HepG2 (cell line): Measurements from ENCODE around the gene CHST3. TPM values are rescaled to one million over a fixed set of nuclear protein-coding genes. Genes with fewer than 3 reads are reported as not detected.

Experiments used
- NR3C1 ChIP-seq: sonication (generic); formaldehyde crosslinking; IDR thresholded peaks from 2 replicates; pipeline ENCODE4 v1.4.0; 2020; ENCODE audit warnings: missing genetic modification reagents
- SRY ChIP-seq: sonication (generic); formaldehyde crosslinking; IDR thresholded peaks from 2 replicates; pipeline ENCODE4 v1.8.0; 2022; ENCODE audit warnings: mild to moderate bottlenecking, missing genetic modification reagents
- STAT5B ChIP-seq: sonication (generic); formaldehyde crosslinking; IDR thresholded peaks from 2 replicates; pipeline ENCODE4 v1.4.0; 2020; ENCODE audit warnings: missing genetic modification reagents
- TCF7 ChIP-seq: sonication (generic); IDR thresholded peaks from 2 replicates; pipeline ENCODE4 v1.6.1; 2016; ENCODE audit warnings: antibody characterized with exemption, low read depth
- ZNF337 ChIP-seq: sonication (generic); formaldehyde crosslinking; IDR thresholded peaks from 2 replicates; pipeline ENCODE4 v1.5.1; 2020; ENCODE audit warnings: missing genetic modification reagents, low read depth, mild to moderate bottlenecking, borderline replicate concordance
- ZNF572 ChIP-seq: sonication (generic); formaldehyde crosslinking; IDR thresholded peaks from 2 replicates; pipeline ENCODE4 v1.5.1; 2020; ENCODE audit warnings: mild to moderate bottlenecking, missing genetic modification reagents
- polyA plus RNA-seq, 8 experiments: library from polyadenylated mRNA; depleted of rRNA in 3 of 8; stranded (reverse) in 7 of 8; unstranded in 1 of 8; fragments of >200 nt; fragmentation: Illumina TruSeq in 4 of 8; extraction: Trizol in 4 of 8; gene quantifications; 2 replicates each; pipeline versions ENCODE4 v1.2.1 to v1.2.3, GENCODE V29; 2011 to 2016; ENCODE audit warnings: low read depth in 4 of 8, missing spikeins in 1 of 8, mixed read lengths in 1 of 8; ENCODE audit not compliant: insufficient read depth in 1 of 8
- total RNA-seq, 5 experiments: library from RNA; depleted of rRNA; stranded (reverse); fragments of >200 nt; fragmentation: Illumina TruSeq; extraction: Trizol; gene quantifications; 2 replicates each; pipeline ENCODE4 v1.2.3, GENCODE V29; 2016; ENCODE audit warnings: low read depth in 1 of 5
- TF ChIP-seq, protein P1 (sequence below): sonication (generic); formaldehyde crosslinking; IDR thresholded peaks from one replicate; pipeline ENCODE4 v1.5.1; 2020; ENCODE audit warnings: mild to moderate bottlenecking, missing genetic modification reagents; ENCODE audit errors: not compliant biosample characterization
- TF ChIP-seq, protein P2 (sequence below): sonication (generic); formaldehyde crosslinking; IDR thresholded peaks from 2 replicates; pipeline ENCODE4 v1.5.0; 2020; ENCODE audit warnings: mild to moderate bottlenecking, missing genetic modification reagents
- TF ChIP-seq, protein P3 (sequence below): sonication (generic); formaldehyde crosslinking; IDR thresholded peaks from 2 replicates; pipeline ENCODE4 v1.8.0; 2022; ENCODE audit warnings: missing genetic modification reagents, mild to moderate bottlenecking, moderate library complexity, borderline replicate concordance
- TF ChIP-seq, protein P4 (sequence below): sonication (generic); formaldehyde crosslinking; IDR thresholded peaks from 2 replicates; pipeline ENCODE4 v1.4.0; 2020; ENCODE audit warnings: missing genetic modification reagents, low read depth, mild to moderate bottlenecking, borderline replicate concordance
- TF ChIP-seq, protein P5 (sequence below): IDR thresholded peaks from 2 replicates; pipeline ENCODE4 v1.6.1; 2016; ENCODE audit warnings: control low read depth

CHST3 gene
- total and polyA plus RNA-seq, 2 of the 13 experiments (the other 11 are each of a cell fraction or from before 2014, with no cell fraction given) = 7.2 to 18.7 TPM

DNA sequence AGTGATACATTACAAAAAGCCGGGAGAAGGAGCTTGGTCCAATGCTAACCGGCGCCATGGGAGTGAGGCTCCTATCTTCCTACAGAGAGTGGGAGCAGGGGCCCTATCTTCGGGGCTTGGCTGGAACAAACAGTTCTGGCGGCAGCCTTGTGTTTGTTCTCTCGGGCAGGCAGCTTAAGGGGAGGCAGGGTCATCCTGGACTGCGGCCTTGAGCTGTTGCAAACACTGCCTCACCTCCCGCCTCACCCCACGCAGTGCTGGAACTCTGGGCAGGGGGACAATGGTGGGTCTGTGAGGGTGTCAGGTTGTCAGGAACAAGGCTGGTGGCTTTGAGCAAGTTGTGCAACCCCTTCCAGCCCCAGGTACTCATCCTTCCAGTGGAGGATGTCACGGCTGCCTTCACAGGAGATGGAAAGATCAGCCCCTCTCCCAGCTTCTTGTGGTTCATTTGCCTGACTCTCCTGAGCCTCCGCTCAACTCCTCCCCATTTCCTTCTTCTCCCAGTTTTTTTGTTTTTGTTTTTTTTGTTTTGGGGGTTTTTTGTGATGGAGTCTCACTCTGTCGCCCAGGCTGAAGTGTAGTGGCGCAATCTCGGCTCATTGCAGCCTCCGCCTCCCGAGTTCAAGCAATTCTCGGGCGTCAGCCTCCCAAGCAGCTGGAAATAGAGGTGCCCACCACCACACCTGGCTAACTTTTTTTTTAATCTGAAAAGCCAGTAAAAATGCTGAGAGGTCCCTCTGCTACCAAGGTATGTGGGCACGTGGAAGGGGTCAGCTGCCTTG, 66.8 kb downstream of the CHST3 start (continued):
- TF ChIP-seq, protein P1, sequence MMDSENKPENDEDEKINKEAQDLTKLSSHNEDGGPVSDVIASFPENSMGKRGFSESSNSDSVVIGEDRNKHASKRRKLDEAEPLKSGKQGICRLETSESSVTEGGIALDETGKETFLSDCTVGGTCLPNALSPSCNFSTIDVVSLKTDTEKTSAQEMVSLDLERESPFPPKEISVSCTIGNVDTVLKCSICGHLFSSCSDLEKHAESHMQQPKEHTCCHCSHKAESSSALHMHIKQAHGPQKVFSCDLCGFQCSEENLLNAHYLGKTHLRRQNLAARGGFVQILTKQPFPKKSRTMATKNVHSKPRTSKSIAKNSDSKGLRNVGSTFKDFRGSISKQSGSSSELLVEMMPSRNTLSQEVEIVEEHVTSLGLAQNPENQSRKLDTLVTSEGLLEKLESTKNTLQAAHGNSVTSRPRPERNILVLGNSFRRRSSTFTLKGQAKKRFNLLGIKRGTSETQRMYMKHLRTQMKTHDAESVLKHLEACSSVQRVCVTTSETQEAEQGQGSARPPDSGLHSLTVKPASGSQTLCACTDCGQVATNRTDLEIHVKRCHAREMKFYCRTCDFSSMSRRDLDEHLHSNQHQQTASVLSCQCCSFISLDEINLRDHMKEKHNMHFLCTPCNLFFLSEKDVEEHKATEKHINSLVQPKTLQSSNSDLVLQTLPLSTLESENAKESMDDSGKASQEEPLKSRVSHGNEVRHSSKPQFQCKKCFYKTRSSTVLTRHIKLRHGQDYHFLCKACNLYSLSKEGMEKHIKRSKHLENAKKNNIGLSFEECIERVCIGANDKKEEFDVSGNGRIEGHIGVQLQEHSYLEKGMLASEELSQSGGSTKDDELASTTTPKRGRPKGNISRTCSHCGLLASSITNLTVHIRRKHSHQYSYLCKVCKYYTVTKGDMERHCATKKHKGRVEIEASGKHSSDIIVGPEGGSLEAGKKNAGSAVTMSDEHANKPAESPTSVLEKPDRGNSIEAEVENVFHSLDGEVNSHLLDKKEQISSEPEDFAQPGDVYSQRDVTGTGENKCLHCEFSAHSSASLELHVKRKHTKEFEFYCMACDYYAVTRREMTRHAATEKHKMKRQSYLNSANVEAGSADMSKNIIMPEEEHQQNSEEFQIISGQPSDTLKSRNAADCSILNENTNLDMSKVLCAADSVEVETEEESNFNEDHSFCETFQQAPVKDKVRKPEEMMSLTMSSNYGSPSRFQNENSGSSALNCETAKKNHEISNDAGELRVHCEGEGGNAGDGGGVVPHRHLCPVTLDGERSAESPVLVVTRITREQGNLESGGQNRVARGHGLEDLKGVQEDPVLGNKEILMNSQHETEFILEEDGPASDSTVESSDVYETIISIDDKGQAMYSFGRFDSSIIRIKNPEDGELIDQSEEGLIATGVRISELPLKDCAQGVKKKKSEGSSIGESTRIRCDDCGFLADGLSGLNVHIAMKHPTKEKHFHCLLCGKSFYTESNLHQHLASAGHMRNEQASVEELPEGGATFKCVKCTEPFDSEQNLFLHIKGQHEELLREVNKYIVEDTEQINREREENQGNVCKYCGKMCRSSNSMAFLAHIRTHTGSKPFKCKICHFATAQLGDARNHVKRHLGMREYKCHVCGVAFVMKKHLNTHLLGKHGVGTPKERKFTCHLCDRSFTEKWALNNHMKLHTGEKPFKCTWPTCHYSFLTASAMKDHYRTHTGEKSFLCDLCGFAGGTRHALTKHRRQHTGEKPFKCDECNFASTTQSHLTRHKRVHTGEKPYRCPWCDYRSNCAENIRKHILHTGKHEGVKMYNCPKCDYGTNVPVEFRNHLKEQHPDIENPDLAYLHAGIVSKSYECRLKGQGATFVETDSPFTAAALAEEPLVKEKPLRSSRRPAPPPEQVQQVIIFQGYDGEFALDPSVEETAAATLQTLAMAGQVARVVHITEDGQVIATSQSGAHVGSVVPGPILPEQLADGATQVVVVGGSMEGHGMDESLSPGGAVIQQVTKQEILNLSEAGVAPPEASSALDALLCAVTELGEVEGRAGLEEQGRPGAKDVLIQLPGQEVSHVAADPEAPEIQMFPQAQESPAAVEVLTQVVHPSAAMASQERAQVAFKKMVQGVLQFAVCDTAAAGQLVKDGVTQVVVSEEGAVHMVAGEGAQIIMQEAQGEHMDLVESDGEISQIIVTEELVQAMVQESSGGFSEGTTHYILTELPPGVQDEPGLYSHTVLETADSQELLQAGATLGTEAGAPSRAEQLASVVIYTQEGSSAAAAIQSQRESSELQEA (CRISPR knock-in tag) = peak; percentile 47
- TF ChIP-seq NR3C1 (CRISPR knock-in tag) (no peak), ZNF572 (CRISPR knock-in tag) (no peak), SRY (CRISPR knock-in tag) (no peak), TCF7 (peak; percentile 83), ZNF337 (CRISPR knock-in tag) (no peak), STAT5B (CRISPR knock-in tag) (no peak)
- TF ChIP-seq, protein P2, sequence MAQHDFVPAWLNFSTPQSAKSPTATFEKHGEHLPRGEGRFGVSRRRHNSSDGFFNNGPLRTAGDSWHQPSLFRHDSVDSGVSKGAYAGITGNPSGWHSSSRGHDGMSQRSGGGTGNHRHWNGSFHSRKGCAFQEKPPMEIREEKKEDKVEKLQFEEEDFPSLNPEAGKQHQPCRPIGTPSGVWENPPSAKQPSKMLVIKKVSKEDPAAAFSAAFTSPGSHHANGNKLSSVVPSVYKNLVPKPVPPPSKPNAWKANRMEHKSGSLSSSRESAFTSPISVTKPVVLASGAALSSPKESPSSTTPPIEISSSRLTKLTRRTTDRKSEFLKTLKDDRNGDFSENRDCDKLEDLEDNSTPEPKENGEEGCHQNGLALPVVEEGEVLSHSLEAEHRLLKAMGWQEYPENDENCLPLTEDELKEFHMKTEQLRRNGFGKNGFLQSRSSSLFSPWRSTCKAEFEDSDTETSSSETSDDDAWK (CRISPR knock-in tag) = no peak
- TF ChIP-seq, protein P3, sequence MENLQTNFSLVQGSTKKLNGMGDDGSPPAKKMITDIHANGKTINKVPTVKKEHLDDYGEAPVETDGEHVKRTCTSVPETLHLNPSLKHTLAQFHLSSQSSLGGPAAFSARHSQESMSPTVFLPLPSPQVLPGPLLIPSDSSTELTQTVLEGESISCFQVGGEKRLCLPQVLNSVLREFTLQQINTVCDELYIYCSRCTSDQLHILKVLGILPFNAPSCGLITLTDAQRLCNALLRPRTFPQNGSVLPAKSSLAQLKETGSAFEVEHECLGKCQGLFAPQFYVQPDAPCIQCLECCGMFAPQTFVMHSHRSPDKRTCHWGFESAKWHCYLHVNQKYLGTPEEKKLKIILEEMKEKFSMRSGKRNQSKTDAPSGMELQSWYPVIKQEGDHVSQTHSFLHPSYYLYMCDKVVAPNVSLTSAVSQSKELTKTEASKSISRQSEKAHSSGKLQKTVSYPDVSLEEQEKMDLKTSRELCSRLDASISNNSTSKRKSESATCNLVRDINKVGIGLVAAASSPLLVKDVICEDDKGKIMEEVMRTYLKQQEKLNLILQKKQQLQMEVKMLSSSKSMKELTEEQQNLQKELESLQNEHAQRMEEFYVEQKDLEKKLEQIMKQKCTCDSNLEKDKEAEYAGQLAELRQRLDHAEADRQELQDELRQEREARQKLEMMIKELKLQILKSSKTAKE (CRISPR knock-in tag) = peak; percentile 93
- TF ChIP-seq, protein P4, sequence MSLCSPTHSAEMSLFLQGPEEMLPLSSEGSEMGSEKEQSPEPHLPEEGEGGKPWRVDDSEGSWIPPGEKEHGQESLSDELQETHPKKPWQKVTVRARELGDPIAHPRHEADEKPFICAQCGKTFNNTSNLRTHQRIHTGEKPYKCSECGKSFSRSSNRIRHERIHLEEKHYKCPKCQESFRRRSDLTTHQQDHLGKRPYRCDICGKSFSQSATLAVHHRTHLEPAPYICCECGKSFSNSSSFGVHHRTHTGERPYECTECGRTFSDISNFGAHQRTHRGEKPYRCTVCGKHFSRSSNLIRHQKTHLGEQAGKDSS = 0 out of 2 replicates have a peak, but pooled peaks have one; percentile 79
- TF ChIP-seq, protein P5, sequence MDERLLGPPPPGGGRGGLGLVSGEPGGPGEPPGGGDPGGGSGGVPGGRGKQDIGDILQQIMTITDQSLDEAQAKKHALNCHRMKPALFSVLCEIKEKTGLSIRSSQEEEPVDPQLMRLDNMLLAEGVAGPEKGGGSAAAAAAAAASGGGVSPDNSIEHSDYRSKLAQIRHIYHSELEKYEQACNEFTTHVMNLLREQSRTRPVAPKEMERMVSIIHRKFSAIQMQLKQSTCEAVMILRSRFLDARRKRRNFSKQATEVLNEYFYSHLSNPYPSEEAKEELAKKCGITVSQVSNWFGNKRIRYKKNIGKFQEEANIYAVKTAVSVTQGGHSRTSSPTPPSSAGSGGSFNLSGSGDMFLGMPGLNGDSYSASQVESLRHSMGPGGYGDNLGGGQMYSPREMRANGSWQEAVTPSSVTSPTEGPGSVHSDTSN = no peak
